Activated CD4-positive, alpha-beta T cell treated with anti-CD3 and anti-CD28 coated beads for 36 hours (primary cell): ENCODE data around the gene LRRC73. TPM values are rescaled to one million over a fixed set of nuclear protein-coding genes. Genes with fewer than 3 reads are reported as not detected.
A peak's percentile ranks its signal among the peaks of the same experiment; 100 is the strongest.
"Not testable (repeated sequence)": the region's sequence is repeated elsewhere in the genome, so short reads cannot be mapped to it uniquely, and the experiment has no call there.

Source experiments
- ATAC-seq: fragments of 200-7000 bp; cut with Tn5 transposase; one replicate; pipeline ENCODE4 v1.10.0; 2021; ENCODE audit warnings: mild to moderate bottlenecking, moderate library complexity
- CTCF ChIA-PET: fragments of 350-600 bp; sonication (Branson Sonifier 250); formaldehyde crosslinking; loops from one replicate; lab custom pipeline; 2021; ENCODE audit warnings: antibody characterized with exemption; lab: Charles Lee
- POLR2A ChIA-PET: fragments of 350-600 bp; sonication (Branson Sonifier 250); formaldehyde crosslinking; loops from one replicate; lab custom pipeline; 2021; ENCODE audit warnings: antibody characterized with exemption, inconsistent platforms; lab: Charles Lee
- DNase-seq: peaks from one replicate; pipeline ENCODE4 v3.0.0-alpha.2; 2020
- H3K27ac Mint-ChIP-seq: one replicate; pipeline ENCODE4 v1.8.0; 2021; ENCODE audit warnings: mixed read lengths
- H3K27me3 Mint-ChIP-seq: one replicate; pipeline ENCODE4 v1.8.0; 2021; ENCODE audit warnings: mixed read lengths
- H3K36me3 Mint-ChIP-seq: one replicate; pipeline ENCODE4 v1.8.0; 2021; ENCODE audit warnings: low read depth, mixed read lengths
- H3K4me1 Mint-ChIP-seq: one replicate; pipeline ENCODE4 v1.8.0; 2021; ENCODE audit warnings: mixed read lengths
- H3K4me3 Mint-ChIP-seq: one replicate; pipeline ENCODE4 v1.8.0; 2021; ENCODE audit warnings: mild to moderate bottlenecking, moderate library complexity, mixed read lengths
- H3K9me3 Mint-ChIP-seq: one replicate; pipeline ENCODE4 v1.8.0; 2021; ENCODE audit warnings: low read depth, mixed read lengths
- intact Hi-C, 2 experiments: fragments of 100-400 bp; cut with DNase I in 1 of 2; cut with micrococcal nuclease in 1 of 2; formaldehyde crosslinking; loops; one replicate each; pipeline versions ENCODE4 v1.14.2 to v1.15.1; 2022 to 2024; cut with DNase I, micrococcal nuclease
- total RNA-seq, 2 experiments: library from RNA; stranded (reverse); gene quantifications; one replicate each; pipeline ENCODE4 v1.2.3, GENCODE V29; 2021

The LRRC73 gene
- total RNA-seq, 2 experiments from 2014 or later = 0.18 to 0.19 TPM

GRCh38 chr6:43500921-43501320 lies 9.2 kb downstream of the LRRC73 start:
- Mint-ChIP-seq H3K27ac (no peak overlapping the region), H3K36me3 (peaks cover 20% of the 10 kb centered on the region), H3K4me3 (no peak overlapping the region), H3K4me1 (no peaks in the 10 kb centered on the region), H3K9me3 (no peaks in the 10 kb centered on the region), H3K27me3 (no peaks in the 10 kb centered on the region)
- CTCF ChIA-PET = interaction anchor here (0.6 to 1.2 kb wide), 5 partner anchors 8 to 128 kb away, joined by 3 to 4 read pairs (median 3); partner anchors contain the start of gene LRRC73
- ATAC-seq = no peak
- intact Hi-C loops = no loop called here
- no peak for DNase-seq
- POLR2A ChIA-PET = no interaction called here

GRCh38 chr6:43499028-43499815 lies 10.9 kb downstream of the LRRC73 start:
- intact Hi-C loops = no loop called here
- CTCF ChIA-PET = interaction anchor here (0.7 kb wide), 1 partner anchor 53 kb away, joined by 3 read pairs; no protein-coding TSS in a partner anchor
- DNase-seq (no peak), ATAC-seq (no peak)
- Mint-ChIP-seq H3K9me3 (no peaks in the 10 kb centered on the region), H3K4me1 (peaks cover 9% of the 10 kb centered on the region), H3K4me3 (no peak overlapping the region), H3K36me3 (peaks cover 18% of the 10 kb centered on the region), H3K27ac (no peak overlapping the region), H3K27me3 (no peaks in the 10 kb centered on the region)
- POLR2A ChIA-PET = no interaction called here

GRCh38 chr6:43498291-43498690 lies 11.9 kb downstream of the LRRC73 start:
- H3K27me3 Mint-ChIP-seq, H3K27ac Mint-ChIP-seq, H3K4me3 Mint-ChIP-seq, POLR2A ChIA-PET, DNase-seq, H3K9me3 Mint-ChIP-seq, intact Hi-C loops, ATAC-seq: not testable (repeated sequence)
- peaks cover 14% of the 10 kb centered on the region for H3K4me1 Mint-ChIP-seq
- CTCF ChIA-PET = interaction anchor here (1.1 kb wide), 1 partner anchor 9 kb away, joined by 3 read pairs; no protein-coding TSS in a partner anchor
- peaks cover 14% of the 10 kb centered on the region for H3K36me3 Mint-ChIP-seq

- POLR2A ChIA-PET = no interaction called here
- no peak overlapping the region for H3K4me3 Mint-ChIP-seq
- ATAC-seq = no peak
- no peak for DNase-seq
- H3K9me3 Mint-ChIP-seq = no peaks in the 10 kb centered on the region
- CTCF ChIA-PET = interaction anchor here (1.1 kb wide), 1 partner anchor 9 kb away, joined by 3 read pairs; no protein-coding TSS in a partner anchor
- no peaks in the 10 kb centered on the region for H3K27me3 Mint-ChIP-seq
- no peak overlapping the region for H3K27ac Mint-ChIP-seq
- peaks cover 12% of the 10 kb centered on the region for H3K36me3 Mint-ChIP-seq
- H3K4me1 Mint-ChIP-seq = peaks cover 17% of the 10 kb centered on the region
- intact Hi-C loops = loop anchor here in 1 of 2 experiments (2.0 kb wide), 1 partner anchor 43 kb away; the partner anchor contains the start of gene DLK2
These were observed 12.5 kb downstream of the LRRC73 start for GRCh38 chr6:43497689-43498088.

GRCh38 chr6:43497129-43497396 lies 13.1 kb downstream of the LRRC73 start:
- CTCF ChIA-PET = interaction anchor here (0.7 to 1.3 kb wide), 3 partner anchors 10 to 139 kb away, joined by 3 read pairs; partner anchors contain the start of gene LRRC73
- Mint-ChIP-seq H3K9me3 (no peaks in the 10 kb centered on the region), H3K36me3 (peaks cover 10% of the 10 kb centered on the region), H3K27me3 (no peaks in the 10 kb centered on the region), H3K4me3 (no peak overlapping the region), H3K4me1 (peaks cover 17% of the 10 kb centered on the region), H3K27ac (no peak overlapping the region)
- DNase-seq = no peak
- POLR2A ChIA-PET = no interaction called here
- intact Hi-C loops = loop anchor here in 1 of 2 experiments (2.0 kb wide), 1 partner anchor 42 kb away; the partner anchor contains the start of gene DLK2
- ATAC-seq = no peak

GRCh38 chr6:43496370-43497128 lies 13.6 kb downstream of the LRRC73 start:
- ChIA-PET CTCF (interaction anchor here (0.6 to 6.9 kb wide), 5 partner anchors 9 to 224 kb away, joined by 3 to 65 read pairs (median 3); partner anchors contain the start of gene LRRC73), POLR2A (no interaction called here)
- Mint-ChIP-seq H3K9me3 (no peaks in the 10 kb centered on the region), H3K36me3 (peaks cover 6% of the 10 kb centered on the region), H3K27me3 (no peaks in the 10 kb centered on the region), H3K27ac (no peak overlapping the region), H3K4me3 (no peak overlapping the region), H3K4me1 (peaks cover 17% of the 10 kb centered on the region)
- DNase-seq (peak; percentile 46), ATAC-seq (peak; percentile 45)
- intact Hi-C loops = loop anchor here in 1 of 2 experiments (2.0 kb wide), 1 partner anchor 42 kb away; the partner anchor contains the start of gene DLK2

- peak overlapping the region; percentile 48 for H3K27ac Mint-ChIP-seq
- intact Hi-C loops = no loop called here
- ChIA-PET POLR2A (no interaction called here), CTCF (interaction anchor here (0.7 to 6.9 kb wide), 4 partner anchors 10 to 109 kb away, joined by 3 to 65 read pairs (median 4); no protein-coding TSS in a partner anchor)
- peaks cover 17% of the 10 kb centered on the region for H3K4me1 Mint-ChIP-seq
- H3K36me3 Mint-ChIP-seq = peaks cover 4% of the 10 kb centered on the region
- DNase-seq = no peak
- H3K9me3 Mint-ChIP-seq = no peaks in the 10 kb centered on the region
- H3K4me3 Mint-ChIP-seq = no peak overlapping the region
- no peak for ATAC-seq
- no peaks in the 10 kb centered on the region for H3K27me3 Mint-ChIP-seq
These were observed 14.7 kb downstream of the LRRC73 start for GRCh38 chr6:43495409-43495941.

GRCh38 chr6:43494766-43495165 lies 15.4 kb downstream of the LRRC73 start:
- ChIA-PET POLR2A (no interaction called here), CTCF (interaction anchor here (0.7 to 6.9 kb wide), 3 partner anchors 11 to 108 kb away, joined by 3 to 65 read pairs (median 4); no protein-coding TSS in a partner anchor)
- peaks cover 22% of the 10 kb centered on the region for H3K4me1 Mint-ChIP-seq
- no peak for ATAC-seq
- no peak for DNase-seq
- H3K27ac Mint-ChIP-seq = peak overlapping the region; percentile 48
- no peaks in the 10 kb centered on the region for H3K27me3 Mint-ChIP-seq
- intact Hi-C loops = no loop called here
- H3K36me3 Mint-ChIP-seq = peaks cover 8% of the 10 kb centered on the region
- no peaks in the 10 kb centered on the region for H3K9me3 Mint-ChIP-seq
- H3K4me3 Mint-ChIP-seq = no peak overlapping the region

GRCh38 chr6:43494321-43494720 lies 15.8 kb downstream of the LRRC73 start:
- no peaks in the 10 kb centered on the region for H3K9me3 Mint-ChIP-seq
- no peak overlapping the region for H3K4me3 Mint-ChIP-seq
- peaks cover 22% of the 10 kb centered on the region for H3K4me1 Mint-ChIP-seq
- POLR2A ChIA-PET = interaction anchor here (0.5 kb wide), 1 partner anchor 31 kb away, joined by 3 read pairs; no protein-coding TSS in a partner anchor
- H3K27ac Mint-ChIP-seq = no peak overlapping the region
- no peak for ATAC-seq
- CTCF ChIA-PET = interaction anchor here (0.8 to 6.9 kb wide), 3 partner anchors 11 to 151 kb away, joined by 3 to 65 read pairs (median 4); no protein-coding TSS in a partner anchor
- DNase-seq = no peak
- intact Hi-C loops = no loop called here
- H3K27me3 Mint-ChIP-seq = no peaks in the 10 kb centered on the region
- H3K36me3 Mint-ChIP-seq = peaks cover 4% of the 10 kb centered on the region

- H3K27ac Mint-ChIP-seq = no peak overlapping the region
These were observed 16.3 kb downstream of the LRRC73 start for GRCh38 chr6:43493833-43494232.

GRCh38 chr6:43493230-43493629 lies 16.9 kb downstream of the LRRC73 start:
- ATAC-seq (no peak), DNase-seq (no peak)
- Mint-ChIP-seq H3K27me3 (no peaks in the 10 kb centered on the region), H3K27ac (no peak overlapping the region), H3K36me3 (peaks cover 4% of the 10 kb centered on the region), H3K4me1 (peaks cover 22% of the 10 kb centered on the region), H3K4me3 (no peak overlapping the region), H3K9me3 (no peaks in the 10 kb centered on the region)
- POLR2A ChIA-PET = no interaction called here
- CTCF ChIA-PET = interaction anchor here (0.6 to 6.9 kb wide), 9 partner anchors 8 to 264 kb away, joined by 3 to 65 read pairs (median 3); partner anchors contain the start of gene TJAP1
- intact Hi-C loops = no loop called here

More at GRCh38 chr6:43493833-43494232, 16.3 kb downstream of the LRRC73 start:
- DNase-seq = no peak
- intact Hi-C loops = no loop called here
- Mint-ChIP-seq H3K9me3 (no peaks in the 10 kb centered on the region), H3K4me1 (peaks cover 22% of the 10 kb centered on the region), H3K27me3 (no peaks in the 10 kb centered on the region), H3K36me3 (peaks cover 4% of the 10 kb centered on the region), H3K4me3 (no peak overlapping the region)
- ChIA-PET CTCF (interaction anchor here (0.6 to 6.9 kb wide), 7 partner anchors 8 to 229 kb away, joined by 3 to 65 read pairs (median 3); partner anchors contain the start of gene TJAP1), POLR2A (interaction anchor here (0.5 kb wide), 1 partner anchor 32 kb away, joined by 3 read pairs; no protein-coding TSS in a partner anchor)
- no peak for ATAC-seq
